Prostate gland (tissue), 2 donors: ENCODE results near the gene C1S.

Experiments used
- POLR2A ChIP-seq: fragments of 450-650 bp; IDR thresholded peaks from one replicate; pipeline ENCODE4 v1.6.1; 2016; ENCODE audit warnings: antibody characterized with exemption, mild to moderate bottlenecking
- TF ChIP-seq, protein P1 (sequence below), 4 experiments: fragments of 200-600 bp in 2 of 4; fragments of 450-650 bp in 2 of 4; sonication (generic) in 2 of 4; IDR thresholded peaks; 1 replicate in 3 of 4; 2 replicates in 1 of 4; pipeline ENCODE4 v1.5.1; 2016 to 2019; ENCODE audit warnings: antibody characterized with exemption in 4 of 4, mild to moderate bottlenecking in 2 of 4, moderate library complexity in 2 of 4

DNA sequence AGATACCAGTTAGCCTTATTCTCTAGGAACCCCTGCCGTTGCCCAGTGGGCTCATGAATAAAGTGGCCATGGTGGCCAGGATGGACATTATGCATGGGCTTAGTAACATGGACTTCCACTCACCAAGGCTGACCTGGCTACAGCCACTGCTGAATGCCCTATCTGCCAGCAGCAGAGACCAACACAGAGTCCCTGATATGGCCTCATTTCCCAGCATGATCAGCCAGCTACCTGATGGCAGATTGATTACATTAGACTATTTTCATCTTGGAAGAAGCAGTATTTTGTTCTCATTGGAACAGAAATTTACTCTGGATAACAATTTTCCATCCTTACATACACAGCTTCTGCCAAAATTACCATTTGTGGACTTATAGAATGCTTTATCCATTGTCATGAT is 26.1 kb upstream of the C1S start:
- TF ChIP-seq, protein P1, sequence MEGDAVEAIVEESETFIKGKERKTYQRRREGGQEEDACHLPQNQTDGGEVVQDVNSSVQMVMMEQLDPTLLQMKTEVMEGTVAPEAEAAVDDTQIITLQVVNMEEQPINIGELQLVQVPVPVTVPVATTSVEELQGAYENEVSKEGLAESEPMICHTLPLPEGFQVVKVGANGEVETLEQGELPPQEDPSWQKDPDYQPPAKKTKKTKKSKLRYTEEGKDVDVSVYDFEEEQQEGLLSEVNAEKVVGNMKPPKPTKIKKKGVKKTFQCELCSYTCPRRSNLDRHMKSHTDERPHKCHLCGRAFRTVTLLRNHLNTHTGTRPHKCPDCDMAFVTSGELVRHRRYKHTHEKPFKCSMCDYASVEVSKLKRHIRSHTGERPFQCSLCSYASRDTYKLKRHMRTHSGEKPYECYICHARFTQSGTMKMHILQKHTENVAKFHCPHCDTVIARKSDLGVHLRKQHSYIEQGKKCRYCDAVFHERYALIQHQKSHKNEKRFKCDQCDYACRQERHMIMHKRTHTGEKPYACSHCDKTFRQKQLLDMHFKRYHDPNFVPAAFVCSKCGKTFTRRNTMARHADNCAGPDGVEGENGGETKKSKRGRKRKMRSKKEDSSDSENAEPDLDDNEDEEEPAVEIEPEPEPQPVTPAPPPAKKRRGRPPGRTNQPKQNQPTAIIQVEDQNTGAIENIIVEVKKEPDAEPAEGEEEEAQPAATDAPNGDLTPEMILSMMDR (IDR thresholded peaks at IDR 0.05): no peak
- no peak for TF ChIP-seq POLR2A
